Natural killer cell (primary cell): ENCODE data around the gene KLHL8. TPM values are rescaled to one million over a fixed set of nuclear protein-coding genes. Genes with fewer than 3 reads are reported as not detected.

Experiments used
- ATAC-seq, 3 donors: fragments of 150-1000 bp in 2 of 3; fragments of 200-7000 bp in 1 of 3; cut with Tn5 transposase; 1 replicate in 1 of 3; 2 replicates in 2 of 3; pipeline ENCODE4 v1.10.0; 2021; ENCODE audit warnings: mild to moderate bottlenecking in 2 of 3, moderate library complexity in 2 of 3
- DNase-seq, 2 donors: peaks; one replicate each; pipeline versions ENCODE4 v3.0.0 to v3.0.0-alpha.2; 2013 to 2021; ENCODE audit warnings: mixed read lengths in 1 of 2
- H3K27ac ChIP-seq: one replicate; pipeline ENCODE4 v1.5.1; 2013; ENCODE audit warnings: mild to moderate bottlenecking, low read length
- H3K27me3 ChIP-seq: one replicate; pipeline ENCODE4 v1.6.1; 2013; ENCODE audit warnings: low read length; ENCODE audit not compliant: control insufficient read depth, insufficient read depth
- H3K36me3 ChIP-seq: one replicate; pipeline ENCODE4 v1.6.1; 2013; ENCODE audit warnings: low read length; ENCODE audit not compliant: control insufficient read depth, insufficient read depth
- H3K4me1 ChIP-seq: one replicate; pipeline ENCODE4 v1.6.1; 2013; ENCODE audit warnings: low read length; ENCODE audit not compliant: control insufficient read depth, insufficient read depth
- H3K4me3 ChIP-seq: one replicate; pipeline ENCODE4 v1.5.1; 2013; ENCODE audit warnings: low read length
- H3K9me3 ChIP-seq: one replicate; pipeline ENCODE4 v1.6.1; 2013; ENCODE audit warnings: low read length; ENCODE audit not compliant: control insufficient read depth, insufficient read depth
- H3K27ac Mint-ChIP-seq, 2 donors: one replicate each; pipeline ENCODE4 v1.8.0; 2022; ENCODE audit warnings: mild to moderate bottlenecking in 2 of 2, mixed read lengths in 2 of 2, moderate library complexity in 1 of 2
- H3K27me3 Mint-ChIP-seq, 2 donors: one replicate each; pipeline ENCODE4 v1.8.0; 2022; ENCODE audit warnings: low read depth in 2 of 2, mixed read lengths in 2 of 2
- H3K36me3 Mint-ChIP-seq: one replicate; pipeline ENCODE4 v1.8.0; 2022; ENCODE audit warnings: mixed read lengths
- H3K4me1 Mint-ChIP-seq, 2 donors: one replicate each; pipeline ENCODE4 v1.8.0; 2022; ENCODE audit warnings: mixed read lengths in 2 of 2
- H3K4me3 Mint-ChIP-seq: one replicate; pipeline ENCODE4 v1.8.0; 2022; ENCODE audit warnings: mild to moderate bottlenecking, moderate library complexity, mixed read lengths
- H3K9me3 Mint-ChIP-seq, 2 donors: one replicate each; pipeline ENCODE4 v1.8.0; 2022; ENCODE audit warnings: mixed read lengths in 2 of 2
- WGBS: methylation state at CpG from one replicate; pipeline ENCODE4 v1.1.7; 2013; ENCODE audit warnings: missing lambda C conversion rate; ENCODE audit not compliant: insufficient coverage; 5-methylcytosine and 5-hydroxymethylcytosine counted together
- intact Hi-C: fragments of 100-400 bp; cut with micrococcal nuclease; formaldehyde crosslinking; loops from one replicate; pipeline ENCODE4 v1.14.2; 2022
- total RNA-seq, 4 donors: library from RNA; stranded (reverse); fragments of 120-200 nt in 1 of 4; gene quantifications; one replicate each; pipeline versions ENCODE4 v1.2.3 to v1.2.4, GENCODE V29; 2013 to 2022
- TF ChIP-seq, protein P1 (sequence below): fragments of 200-600 bp; IDR thresholded peaks from one replicate; pipeline ENCODE4 v1.8.0; 2022; ENCODE audit warnings: antibody characterized with exemption

Gene KLHL8
- total RNA-seq, 3 donors from 2014 or later (not counting 1 experiment from before 2014, with no cell fraction given): 8.3 to 11.2 (median 9.1) TPM

DNA sequence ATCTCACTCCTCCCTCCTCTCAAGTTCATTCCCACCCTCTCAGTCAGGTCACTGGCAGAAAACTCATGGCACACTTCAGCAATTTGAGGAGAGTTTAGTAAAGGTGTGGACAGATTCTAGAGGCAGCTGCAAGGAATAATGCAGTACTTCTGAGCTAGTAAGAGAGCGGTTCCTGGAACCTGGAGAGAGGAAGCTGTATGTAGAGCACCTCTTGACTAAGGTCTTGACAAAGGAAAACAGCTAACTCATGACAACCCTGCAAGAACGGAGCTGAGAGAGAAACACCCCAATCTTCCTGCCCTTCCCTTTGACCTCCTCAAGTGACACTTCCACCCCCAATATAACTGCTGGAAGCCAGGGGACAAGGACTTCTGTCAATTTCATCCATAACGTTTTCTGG, 9.6 kb upstream of the KLHL8 start:
- Histone ChIP-seq H3K27me3 (no peaks in the 10 kb centered on the region), H3K4me3 (no peak overlapping the region), H3K9me3 (no peaks in the 10 kb centered on the region), H3K4me1 (no peaks in the 10 kb centered on the region), H3K36me3 (no peaks in the 10 kb centered on the region), H3K27ac (no peak overlapping the region)
- DNase-seq (no peak), ATAC-seq (no peak)
- TF ChIP-seq, protein P1, sequence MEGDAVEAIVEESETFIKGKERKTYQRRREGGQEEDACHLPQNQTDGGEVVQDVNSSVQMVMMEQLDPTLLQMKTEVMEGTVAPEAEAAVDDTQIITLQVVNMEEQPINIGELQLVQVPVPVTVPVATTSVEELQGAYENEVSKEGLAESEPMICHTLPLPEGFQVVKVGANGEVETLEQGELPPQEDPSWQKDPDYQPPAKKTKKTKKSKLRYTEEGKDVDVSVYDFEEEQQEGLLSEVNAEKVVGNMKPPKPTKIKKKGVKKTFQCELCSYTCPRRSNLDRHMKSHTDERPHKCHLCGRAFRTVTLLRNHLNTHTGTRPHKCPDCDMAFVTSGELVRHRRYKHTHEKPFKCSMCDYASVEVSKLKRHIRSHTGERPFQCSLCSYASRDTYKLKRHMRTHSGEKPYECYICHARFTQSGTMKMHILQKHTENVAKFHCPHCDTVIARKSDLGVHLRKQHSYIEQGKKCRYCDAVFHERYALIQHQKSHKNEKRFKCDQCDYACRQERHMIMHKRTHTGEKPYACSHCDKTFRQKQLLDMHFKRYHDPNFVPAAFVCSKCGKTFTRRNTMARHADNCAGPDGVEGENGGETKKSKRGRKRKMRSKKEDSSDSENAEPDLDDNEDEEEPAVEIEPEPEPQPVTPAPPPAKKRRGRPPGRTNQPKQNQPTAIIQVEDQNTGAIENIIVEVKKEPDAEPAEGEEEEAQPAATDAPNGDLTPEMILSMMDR: no peak
- no peaks in the 10 kb centered on the region for H3K4me1 Mint-ChIP-seq
- H3K9me3 Mint-ChIP-seq: no peaks in the 10 kb centered on the region
- 81% methylated on average over 3 of the region's 3 CpGs for WGBS
- no peak overlapping the region for H3K4me3 Mint-ChIP-seq
- H3K27me3 Mint-ChIP-seq: peaks cover 11 to 19% of the 10 kb centered on the region in 2 donors
- H3K36me3 Mint-ChIP-seq: no peaks in the 10 kb centered on the region
- intact Hi-C loops: loop anchor here (10.0 kb wide), 1 partner anchor 1055 kb away; the partner anchor contains the start of gene PPM1K
- no peak overlapping the region for H3K27ac Mint-ChIP-seq

DNA sequence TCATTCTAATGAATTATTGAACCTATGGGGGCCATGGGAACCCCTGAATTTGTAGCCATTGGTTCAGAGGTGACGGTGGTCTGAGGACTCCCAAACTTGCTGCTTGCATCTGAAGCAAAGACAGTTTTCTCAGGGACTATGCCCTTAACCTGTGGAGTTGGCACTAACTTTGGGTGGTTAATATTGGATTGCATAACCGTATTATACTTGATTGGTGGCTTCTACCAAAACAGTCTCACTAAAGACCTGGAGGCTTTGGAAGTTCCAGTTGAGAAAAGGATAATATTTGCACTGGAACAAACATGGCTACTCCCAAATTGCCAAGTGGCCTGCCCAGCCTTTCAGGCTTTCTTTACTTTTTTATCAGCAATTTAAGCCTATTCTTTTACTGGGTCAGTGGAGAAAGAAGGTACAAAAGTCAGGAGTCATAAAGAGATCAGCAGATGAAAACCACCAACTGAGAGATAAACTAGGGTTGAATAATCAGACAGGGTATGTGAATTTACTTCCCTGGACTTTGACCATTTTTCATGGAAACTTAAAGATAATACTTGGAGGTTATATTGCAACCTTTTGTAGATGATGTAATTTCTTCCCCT, 7.9 kb upstream of the KLHL8 start:
- ATAC-seq: no peak
- Mint-ChIP-seq H3K27me3 (peaks cover 11 to 19% of the 10 kb centered on the region in 2 donors), H3K36me3 (no peaks in the 10 kb centered on the region), H3K27ac (no peak overlapping the region), H3K9me3 (no peaks in the 10 kb centered on the region), H3K4me1 (no peaks in the 10 kb centered on the region), H3K4me3 (no peak overlapping the region)
- Histone ChIP-seq H3K36me3 (no peaks in the 10 kb centered on the region), H3K4me1 (no peaks in the 10 kb centered on the region), H3K27ac (no peak overlapping the region), H3K27me3 (no peaks in the 10 kb centered on the region), H3K4me3 (no peak overlapping the region), H3K9me3 (no peaks in the 10 kb centered on the region)
- 88% methylated on average over 2 of the region's 2 CpGs for WGBS
- no peak for DNase-seq
- TF ChIP-seq, protein P1: no peak
- intact Hi-C loops: loop anchor here (10.0 kb wide), 1 partner anchor 1056 kb away; the partner anchor contains the start of gene PPM1K

DNA sequence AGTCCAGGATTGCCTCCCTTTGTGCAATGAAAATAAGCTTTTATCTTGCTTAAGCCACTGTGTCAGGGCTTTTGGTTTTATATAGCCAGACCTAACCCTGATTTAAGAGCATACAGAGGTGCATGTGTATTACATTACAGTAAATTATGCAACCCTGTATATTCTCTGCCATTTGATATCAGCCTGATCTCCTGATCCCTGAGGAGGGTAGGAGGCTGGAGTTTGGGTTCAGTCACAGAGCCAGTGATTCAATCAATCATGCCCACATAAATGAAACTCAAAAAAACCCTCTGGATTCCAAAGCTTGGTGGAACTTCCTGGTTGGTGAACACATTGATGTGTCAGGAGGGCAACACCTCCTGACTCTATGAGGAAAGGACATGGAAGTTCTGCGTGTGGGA, 7.3 kb upstream of the KLHL8 start:
- Histone ChIP-seq H3K36me3 (no peaks in the 10 kb centered on the region), H3K27ac (no peak overlapping the region), H3K27me3 (no peaks in the 10 kb centered on the region), H3K4me3 (no peak overlapping the region), H3K4me1 (no peaks in the 10 kb centered on the region), H3K9me3 (no peaks in the 10 kb centered on the region)
- Mint-ChIP-seq H3K4me1 (no peaks in the 10 kb centered on the region), H3K9me3 (no peaks in the 10 kb centered on the region), H3K4me3 (no peak overlapping the region), H3K27me3 (peaks cover 11 to 19% of the 10 kb centered on the region in 2 donors), H3K27ac (no peak overlapping the region), H3K36me3 (no peaks in the 10 kb centered on the region)
- ATAC-seq (no peak), DNase-seq (no peak)
- intact Hi-C loops: loop anchor here (10.0 kb wide), 1 partner anchor 1057 kb away; the partner anchor contains the start of gene PPM1K
- TF ChIP-seq, protein P1: no peak
- WGBS: 100% methylated on average over 1 of the region's 1 CpG

DNA sequence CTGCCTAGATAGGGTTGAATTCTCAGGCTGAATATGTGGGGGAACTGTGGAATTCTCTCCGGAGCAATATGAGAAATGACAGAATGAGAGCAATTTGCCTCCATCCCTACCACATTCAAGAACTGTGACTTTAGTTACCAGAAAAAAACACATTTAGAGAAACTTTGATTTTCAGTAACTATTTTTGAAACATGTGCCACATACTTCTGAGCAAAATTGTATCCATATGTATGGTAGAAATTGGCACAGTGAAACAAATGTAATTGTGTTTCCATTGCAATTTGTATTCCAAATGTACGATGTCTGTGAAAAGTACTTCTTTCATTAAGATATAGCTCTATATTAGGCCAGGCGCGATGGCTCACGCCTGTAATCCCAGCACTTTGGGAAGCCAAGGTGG, 5.5 kb upstream of the KLHL8 start:
- Histone ChIP-seq H3K27me3 (no peaks in the 10 kb centered on the region), H3K4me1 (peaks cover 2% of the 10 kb centered on the region), H3K4me3 (no peak overlapping the region), H3K36me3 (no peaks in the 10 kb centered on the region), H3K27ac (no peak overlapping the region), H3K9me3 (no peaks in the 10 kb centered on the region)
- no peak overlapping the region for H3K4me3 Mint-ChIP-seq
- intact Hi-C loops: loop anchor here (10.0 kb wide), 1 partner anchor 1059 kb away; the partner anchor contains the start of gene PPM1K
- ATAC-seq: no peak
- WGBS: 89% methylated on average over 3 of the region's 5 CpGs
- H3K4me1 Mint-ChIP-seq: peaks cover 0 to under 1% of the 10 kb centered on the region in 2 donors
- H3K9me3 Mint-ChIP-seq: no peaks in the 10 kb centered on the region
- no peak overlapping the region for H3K27ac Mint-ChIP-seq
- H3K27me3 Mint-ChIP-seq: peaks cover 7 to 13% of the 10 kb centered on the region in 2 donors
- no peaks in the 10 kb centered on the region for H3K36me3 Mint-ChIP-seq
- TF ChIP-seq, protein P1: no peak
- DNase-seq: no peak
